PC-3 (cell line): ENCODE results near the gene EIF4EBP3.

ENCODE experiments used
- EZH2phosphoT487 ChIP-seq: fragments of 300-600 bp; sonication (generic); IDR thresholded peaks from 2 replicates; pipeline ENCODE4 v1.6.1; 2018; ENCODE audit warnings: mild to moderate bottlenecking, antibody characterized with exemption, low read length, borderline replicate concordance
- TF ChIP-seq, protein P1 (sequence below): fragments of 300-600 bp; sonication (generic); conservative IDR thresholded peaks from 2 replicates; pipeline ENCODE4 v1.5.1; 2017; ENCODE audit warnings: antibody characterized with exemption, low read depth, mild to moderate bottlenecking, low read length

GRCh38 chr5:140497897-140498296 lies 49.6 kb upstream of the EIF4EBP3 start:
- TF ChIP-seq EZH2phosphoT487 = no peak
- TF ChIP-seq, protein P1, sequence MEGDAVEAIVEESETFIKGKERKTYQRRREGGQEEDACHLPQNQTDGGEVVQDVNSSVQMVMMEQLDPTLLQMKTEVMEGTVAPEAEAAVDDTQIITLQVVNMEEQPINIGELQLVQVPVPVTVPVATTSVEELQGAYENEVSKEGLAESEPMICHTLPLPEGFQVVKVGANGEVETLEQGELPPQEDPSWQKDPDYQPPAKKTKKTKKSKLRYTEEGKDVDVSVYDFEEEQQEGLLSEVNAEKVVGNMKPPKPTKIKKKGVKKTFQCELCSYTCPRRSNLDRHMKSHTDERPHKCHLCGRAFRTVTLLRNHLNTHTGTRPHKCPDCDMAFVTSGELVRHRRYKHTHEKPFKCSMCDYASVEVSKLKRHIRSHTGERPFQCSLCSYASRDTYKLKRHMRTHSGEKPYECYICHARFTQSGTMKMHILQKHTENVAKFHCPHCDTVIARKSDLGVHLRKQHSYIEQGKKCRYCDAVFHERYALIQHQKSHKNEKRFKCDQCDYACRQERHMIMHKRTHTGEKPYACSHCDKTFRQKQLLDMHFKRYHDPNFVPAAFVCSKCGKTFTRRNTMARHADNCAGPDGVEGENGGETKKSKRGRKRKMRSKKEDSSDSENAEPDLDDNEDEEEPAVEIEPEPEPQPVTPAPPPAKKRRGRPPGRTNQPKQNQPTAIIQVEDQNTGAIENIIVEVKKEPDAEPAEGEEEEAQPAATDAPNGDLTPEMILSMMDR = no peak
